ENCODE results near the gene MBNL1.

Gene MBNL1

DNA sequence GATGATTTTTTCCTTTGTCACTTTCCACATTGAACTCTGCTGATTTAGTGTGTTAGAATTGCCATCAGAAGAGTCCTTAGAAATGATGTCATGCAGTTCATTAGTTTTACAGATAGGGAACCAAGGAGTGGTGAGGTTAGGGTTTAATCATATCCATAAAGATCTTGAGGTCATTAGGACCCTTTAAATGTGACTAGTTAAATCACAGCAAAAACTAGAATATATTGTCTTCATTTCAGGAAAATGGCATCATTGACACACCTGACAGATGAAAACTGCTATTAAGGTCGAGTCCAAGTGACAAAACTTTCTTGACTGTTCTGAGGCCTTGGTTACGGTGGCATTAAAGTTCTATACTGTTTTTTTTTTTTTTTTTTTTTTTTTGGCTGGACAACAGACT is 50.5 kb downstream of the MBNL1 start:
- no peak overlapping the region for H3K4me3 ChIP-seq (ENCODE audit: control insufficient read depth, low read depth, low read length)
- TF ChIP-seq, protein P1, sequence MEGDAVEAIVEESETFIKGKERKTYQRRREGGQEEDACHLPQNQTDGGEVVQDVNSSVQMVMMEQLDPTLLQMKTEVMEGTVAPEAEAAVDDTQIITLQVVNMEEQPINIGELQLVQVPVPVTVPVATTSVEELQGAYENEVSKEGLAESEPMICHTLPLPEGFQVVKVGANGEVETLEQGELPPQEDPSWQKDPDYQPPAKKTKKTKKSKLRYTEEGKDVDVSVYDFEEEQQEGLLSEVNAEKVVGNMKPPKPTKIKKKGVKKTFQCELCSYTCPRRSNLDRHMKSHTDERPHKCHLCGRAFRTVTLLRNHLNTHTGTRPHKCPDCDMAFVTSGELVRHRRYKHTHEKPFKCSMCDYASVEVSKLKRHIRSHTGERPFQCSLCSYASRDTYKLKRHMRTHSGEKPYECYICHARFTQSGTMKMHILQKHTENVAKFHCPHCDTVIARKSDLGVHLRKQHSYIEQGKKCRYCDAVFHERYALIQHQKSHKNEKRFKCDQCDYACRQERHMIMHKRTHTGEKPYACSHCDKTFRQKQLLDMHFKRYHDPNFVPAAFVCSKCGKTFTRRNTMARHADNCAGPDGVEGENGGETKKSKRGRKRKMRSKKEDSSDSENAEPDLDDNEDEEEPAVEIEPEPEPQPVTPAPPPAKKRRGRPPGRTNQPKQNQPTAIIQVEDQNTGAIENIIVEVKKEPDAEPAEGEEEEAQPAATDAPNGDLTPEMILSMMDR (conservative IDR thresholded peaks at IDR 0.05; ENCODE audit: control insufficient read depth, insufficient read depth, low read depth, low read length) = no peak
- no peak for DNase-seq (ENCODE audit: low read depth)

DNA sequence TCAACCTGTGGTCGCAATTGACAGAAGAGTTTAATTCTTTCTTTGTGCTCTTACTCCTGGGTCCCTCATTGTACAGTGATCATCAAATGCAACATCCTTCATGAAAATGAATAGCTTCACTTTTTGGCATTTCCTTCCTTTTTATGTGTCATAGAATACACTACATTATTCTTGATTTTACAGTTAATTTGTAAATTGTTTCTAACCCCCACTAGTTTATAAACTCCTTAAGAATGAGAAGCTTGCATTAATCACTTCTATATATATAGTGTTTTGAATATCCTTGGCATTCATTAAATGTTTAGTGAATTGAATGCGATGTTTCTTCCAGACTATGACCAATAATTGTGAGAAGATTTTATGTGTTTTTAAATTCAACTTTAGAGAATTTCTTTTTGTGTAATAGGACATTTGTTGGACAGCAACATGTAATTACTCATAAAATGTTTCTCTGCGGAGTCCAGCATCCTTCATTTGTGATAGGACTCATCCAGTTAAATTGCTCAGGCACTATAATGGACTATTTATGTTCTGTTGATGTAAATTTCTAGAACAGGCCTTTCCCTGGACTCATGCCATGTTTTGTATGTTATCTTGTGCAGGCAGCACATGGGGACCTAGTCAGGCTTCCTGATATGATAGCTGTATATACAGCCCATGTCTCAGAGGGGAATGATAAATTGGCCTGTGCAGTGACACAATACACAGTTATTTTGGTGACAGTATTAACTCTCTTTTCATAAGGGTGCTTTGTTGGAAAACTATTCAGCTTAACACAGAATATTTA is 51.3 kb downstream of the MBNL1 start:
- H3K4me3 ChIP-seq (ENCODE audit: control insufficient read depth, low read depth, low read length) = no peak overlapping the region
- TF ChIP-seq, protein P1 (conservative IDR thresholded peaks at IDR 0.05; ENCODE audit: control insufficient read depth, insufficient read depth, low read depth, low read length) = no peak
- peak; percentile 48 for DNase-seq (ENCODE audit: low read depth)

DNA sequence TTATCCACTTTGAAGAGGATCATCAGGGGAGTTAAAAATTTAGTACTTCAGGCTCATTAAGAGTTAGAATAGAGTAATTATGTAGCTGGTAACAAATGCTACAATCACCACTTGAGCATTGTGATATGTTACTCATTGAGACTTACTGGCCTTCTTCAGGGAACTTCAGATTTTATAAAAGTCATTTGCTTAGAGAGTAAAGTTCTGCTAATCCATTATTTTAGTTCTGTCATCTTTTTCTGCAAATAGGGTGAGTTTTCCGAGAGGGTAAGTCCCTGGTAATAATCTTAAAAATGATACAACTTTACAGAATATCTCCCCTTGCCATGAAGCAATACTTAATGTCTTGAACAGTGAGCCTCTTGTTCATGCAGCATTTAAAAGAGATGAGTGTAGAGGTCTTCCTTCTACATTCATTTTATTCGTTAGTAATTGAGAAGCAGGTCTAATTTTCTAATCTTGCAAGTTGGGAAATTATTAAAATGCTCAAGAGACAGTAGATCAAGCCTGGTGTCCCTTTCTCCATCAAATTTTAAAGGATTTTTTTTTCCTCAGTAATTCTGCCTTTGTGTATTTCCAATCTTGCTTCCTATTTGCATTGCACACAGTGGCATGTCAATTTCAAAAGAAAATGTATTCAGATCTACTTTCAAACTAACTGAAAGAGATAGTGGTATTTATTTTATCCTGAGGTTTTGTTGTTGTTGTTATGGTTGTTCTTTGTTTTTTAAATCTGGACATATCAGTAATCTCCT is 52.6 kb downstream of the MBNL1 start:
- DNase-seq (ENCODE audit: low read depth) = no peak
- H3K4me3 ChIP-seq (ENCODE audit: control insufficient read depth, low read depth, low read length) = no peak overlapping the region
- TF ChIP-seq, protein P1 (conservative IDR thresholded peaks at IDR 0.05; ENCODE audit: control insufficient read depth, insufficient read depth, low read depth, low read length) = no peak

DNA sequence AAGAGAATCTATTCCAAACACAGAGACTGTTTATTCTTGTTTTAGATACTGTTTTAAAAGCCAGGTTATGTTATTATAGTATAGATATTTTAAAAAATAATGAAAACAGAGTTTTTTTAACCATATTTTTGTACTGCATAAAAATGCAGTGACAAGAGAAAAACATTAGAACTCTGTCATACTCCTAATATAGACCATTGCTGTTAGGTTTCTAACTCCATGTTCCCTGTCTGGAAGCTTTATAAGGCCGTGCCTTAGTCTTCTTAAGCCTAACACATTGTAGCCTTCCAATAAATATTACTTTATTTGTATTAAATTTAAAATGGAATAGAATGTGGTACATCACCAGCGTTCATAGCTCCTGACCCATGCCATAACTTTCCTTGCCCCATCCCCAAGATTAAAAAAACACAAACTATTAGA is 53.2 kb downstream of the MBNL1 start:
- TF ChIP-seq, protein P1 (conservative IDR thresholded peaks at IDR 0.05; ENCODE audit: control insufficient read depth, insufficient read depth, low read depth, low read length) = no peak
- DNase-seq (ENCODE audit: low read depth) = no peak
- H3K4me3 ChIP-seq (ENCODE audit: control insufficient read depth, low read depth, low read length) = no peak overlapping the region

DNA sequence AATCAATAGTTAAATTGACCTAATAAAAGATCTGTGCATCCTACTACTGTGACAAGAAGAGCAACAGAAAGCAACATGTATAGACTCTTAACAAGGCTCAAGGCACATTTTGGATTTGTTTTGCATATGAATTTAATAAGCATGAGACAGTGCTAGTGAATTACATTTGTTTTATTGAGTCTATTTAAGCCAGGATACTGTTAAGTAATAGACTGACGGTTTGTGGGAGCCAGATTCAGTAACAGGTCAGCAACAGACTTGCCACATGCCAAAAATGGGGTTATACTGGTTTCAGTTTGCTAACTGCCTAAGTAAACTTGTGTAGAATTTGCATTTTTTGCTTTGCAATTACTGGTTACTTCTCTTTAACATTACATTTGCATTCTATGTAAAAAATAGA is 54.0 kb downstream of the MBNL1 start:
- TF ChIP-seq, protein P1 (conservative IDR thresholded peaks at IDR 0.05; ENCODE audit: control insufficient read depth, insufficient read depth, low read depth, low read length) = no peak
- DNase-seq (ENCODE audit: low read depth) = peak; percentile 51
- H3K4me3 ChIP-seq (ENCODE audit: control insufficient read depth, low read depth, low read length) = no peak overlapping the region

DNA sequence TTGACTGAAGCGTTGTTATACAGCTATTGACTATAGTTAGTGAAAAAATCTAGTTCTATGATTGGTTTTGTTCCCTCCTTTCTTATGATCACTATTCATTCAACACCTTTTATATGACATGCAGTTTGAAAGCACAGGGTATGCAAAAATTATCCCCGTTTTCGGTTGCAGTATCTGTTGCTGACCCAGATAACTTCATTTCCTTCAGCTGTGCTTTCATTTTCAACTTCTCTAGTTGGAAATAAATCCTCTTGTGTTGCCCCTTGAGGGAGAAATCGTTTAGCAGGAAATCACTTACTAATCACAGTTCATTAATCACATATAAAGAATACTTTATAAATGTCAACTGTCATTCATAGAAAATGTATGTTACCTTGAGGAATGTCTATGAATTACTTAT is 55.1 kb downstream of the MBNL1 start:
- no peak overlapping the region for H3K4me3 ChIP-seq (ENCODE audit: control insufficient read depth, low read depth, low read length)
- TF ChIP-seq, protein P1 (conservative IDR thresholded peaks at IDR 0.05; ENCODE audit: control insufficient read depth, insufficient read depth, low read depth, low read length) = no peak
- no peak for DNase-seq (ENCODE audit: low read depth)
